Trophoblast cell (in vitro differentiated cells and primary cell): Measurements from ENCODE around the gene DEFB131A.
A peak's percentile ranks its signal among the peaks of the same experiment; 100 is the strongest.
"Not testable (repeated sequence)": the region's sequence is repeated elsewhere in the genome, so short reads cannot be mapped to it uniquely, and the experiment has no call there.

Experiments
- DNase-seq, 2 donors: peaks; one replicate each; pipeline ENCODE4 v3.0.0-alpha.2; 2016
- H2AFZ ChIP-seq: 2 replicates; pipeline ENCODE4 v1.6.1; 2013; ENCODE audit warnings: low read length, moderate library complexity, mild to moderate bottlenecking; ENCODE audit not compliant: insufficient read depth, poor library complexity
- H2AK5ac ChIP-seq: 2 replicates; pipeline ENCODE4 v1.6.1; 2013; ENCODE audit warnings: mild to moderate bottlenecking, low read length
- H2BK120ac ChIP-seq: 2 replicates; pipeline ENCODE4 v1.6.1; 2013; ENCODE audit warnings: low read length, mild to moderate bottlenecking, moderate library complexity; ENCODE audit not compliant: insufficient read depth, poor library complexity
- H2BK12ac ChIP-seq: 2 replicates; pipeline ENCODE4 v1.6.1; 2013; ENCODE audit warnings: mild to moderate bottlenecking, low read length, moderate library complexity
- H2BK5ac ChIP-seq: 2 replicates; pipeline ENCODE4 v1.6.1; 2013; ENCODE audit warnings: low read length, low read depth, moderate library complexity, mild to moderate bottlenecking; ENCODE audit not compliant: poor library complexity
- H3K14ac ChIP-seq: 2 replicates; pipeline ENCODE4 v1.6.1; 2013; ENCODE audit warnings: mild to moderate bottlenecking, low read length
- H3K18ac ChIP-seq: 2 replicates; pipeline ENCODE4 v1.6.1; 2013; ENCODE audit warnings: mild to moderate bottlenecking, low read length
- H3K23ac ChIP-seq: 2 replicates; pipeline ENCODE4 v1.6.1; 2013; ENCODE audit warnings: low read length
- H3K27ac ChIP-seq: 2 replicates; pipeline ENCODE4 v1.5.1; 2013; ENCODE audit warnings: low read depth, mild to moderate bottlenecking, inconsistent platforms, low read length, moderate library complexity
- H3K27me3 ChIP-seq: 2 replicates; pipeline ENCODE4 v1.6.1; 2013; ENCODE audit warnings: inconsistent platforms, mild to moderate bottlenecking, low read length, moderate library complexity; ENCODE audit not compliant: insufficient read depth
- H3K36me3 ChIP-seq, 2 experiments: 1 replicate in 1 of 2; 2 replicates in 1 of 2; pipeline ENCODE4 v1.6.1; 2013; ENCODE audit warnings: low read length in 2 of 2, mild to moderate bottlenecking in 2 of 2, moderate library complexity in 1 of 2; ENCODE audit not compliant: insufficient read depth in 2 of 2, control insufficient read depth in 1 of 2
- H3K4ac ChIP-seq: 2 replicates; pipeline ENCODE4 v1.6.1; 2013; ENCODE audit warnings: low read depth, mild to moderate bottlenecking, low read length, moderate library complexity
- H3K4me1 ChIP-seq, 2 experiments: 1 replicate in 1 of 2; 2 replicates in 1 of 2; pipeline ENCODE4 v1.6.1; 2013; ENCODE audit warnings: low read length in 2 of 2, mild to moderate bottlenecking in 2 of 2, moderate library complexity in 1 of 2; ENCODE audit not compliant: insufficient read depth in 2 of 2, control insufficient read depth in 1 of 2
- H3K4me2 ChIP-seq: 2 replicates; pipeline ENCODE4 v1.6.1; 2013; ENCODE audit warnings: inconsistent platforms, mild to moderate bottlenecking, low read length, moderate library complexity
- H3K4me3 ChIP-seq: 2 replicates; pipeline ENCODE4 v1.5.1; 2013; ENCODE audit warnings: mild to moderate bottlenecking, low read depth, low read length, inconsistent platforms
- H3K79me1 ChIP-seq: one replicate; pipeline ENCODE4 v1.6.1; 2013; ENCODE audit warnings: low read length
- H3K79me2 ChIP-seq: 2 replicates; pipeline ENCODE4 v1.6.1; 2013; ENCODE audit warnings: low read length, mild to moderate bottlenecking; ENCODE audit not compliant: control insufficient read depth, insufficient read depth, poor library complexity
- H3K9ac ChIP-seq: 2 replicates; pipeline ENCODE4 v1.6.1; 2013; ENCODE audit warnings: mild to moderate bottlenecking, low read length
- H3K9me3 ChIP-seq: 2 replicates; pipeline ENCODE4 v1.6.1; 2013; ENCODE audit warnings: low read depth, mild to moderate bottlenecking, control low read depth, inconsistent platforms, low read length; ENCODE audit not compliant: insufficient read depth
- H4K12ac ChIP-seq: 2 replicates; pipeline ENCODE4 v1.6.1; 2013; ENCODE audit warnings: low read depth, mild to moderate bottlenecking, low read length, moderate library complexity
- H4K8ac ChIP-seq: 2 replicates; pipeline ENCODE4 v1.6.1; 2013; ENCODE audit warnings: low read depth, mild to moderate bottlenecking, low read length, moderate library complexity
- H4K91ac ChIP-seq: one replicate; pipeline ENCODE4 v1.6.1; 2013; ENCODE audit warnings: low read depth, mild to moderate bottlenecking, low read length, moderate library complexity
- WGBS: extraction: QIAGEN DNeasy Blood & Tissue Kit; methylation state at CpG from one replicate; pipeline ENCODE4 v1.1.7; 2013; ENCODE audit warnings: missing lambda C conversion rate; ENCODE audit not compliant: insufficient read length, insufficient coverage; ENCODE audit errors: extremely low coverage; 5-methylcytosine and 5-hydroxymethylcytosine counted together

Gene DEFB131A

DNA sequence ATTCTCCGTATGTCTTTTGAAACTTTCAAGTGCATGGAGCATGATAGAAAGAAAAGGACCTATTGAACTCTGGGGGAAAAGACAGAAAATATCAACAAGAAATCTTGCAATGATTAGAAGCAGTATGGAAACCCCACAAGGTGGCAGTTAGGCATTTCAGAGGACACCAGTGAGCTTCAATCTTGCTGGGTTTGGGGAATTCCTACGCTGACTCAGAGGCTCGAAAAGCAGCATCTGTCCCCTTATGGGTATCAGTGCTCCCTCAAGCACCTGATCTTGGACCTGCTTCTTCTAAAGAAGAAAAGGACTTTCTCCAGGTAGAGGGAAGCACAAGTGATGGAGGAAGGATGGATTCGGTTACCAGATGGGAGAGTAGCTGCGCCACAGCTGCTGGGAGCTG is 10.8 kb downstream of the DEFB131A start:
- H3K79me2 ChIP-seq, H3K23ac ChIP-seq, H3K27me3 ChIP-seq, H3K14ac ChIP-seq, H3K9me3 ChIP-seq, H3K4me1 ChIP-seq, H2BK5ac ChIP-seq, H4K91ac ChIP-seq, H4K8ac ChIP-seq, H3K4me2 ChIP-seq, H2AK5ac ChIP-seq, H3K9ac ChIP-seq, H2BK12ac ChIP-seq, H3K4me3 ChIP-seq, H3K18ac ChIP-seq, H3K27ac ChIP-seq, H3K79me1 ChIP-seq, H4K12ac ChIP-seq, H3K4ac ChIP-seq, H2BK120ac ChIP-seq, H2AFZ ChIP-seq, H3K36me3 ChIP-seq: not testable (repeated sequence)
- DNase-seq, result peak; percentile 31 to 60
- WGBS, result no CpG with 5 or more reads among the region's 5 CpGs

DNA sequence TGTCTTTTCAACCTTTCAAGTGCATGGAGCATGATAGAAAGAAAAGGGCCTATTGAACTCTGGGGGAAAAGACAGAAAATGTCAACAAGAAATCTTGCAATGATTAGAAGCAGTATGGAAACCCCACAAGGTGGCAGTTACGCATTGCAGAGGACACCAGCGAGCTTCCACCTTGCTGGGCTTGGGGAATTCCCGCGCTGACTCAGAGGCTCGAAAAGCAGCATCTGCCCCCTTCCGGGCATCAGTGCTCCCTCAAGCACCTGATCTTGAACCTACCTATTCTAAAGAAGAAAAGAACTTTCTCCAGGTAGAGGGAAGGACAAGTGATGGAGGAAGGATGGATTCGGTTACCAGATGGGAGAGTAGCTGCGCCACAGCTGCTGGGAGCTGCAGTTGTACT is 35.3 kb downstream of the DEFB131A start:
- H3K4ac ChIP-seq, H2BK12ac ChIP-seq, H3K36me3 ChIP-seq, H3K27me3 ChIP-seq, H4K12ac ChIP-seq, H2AK5ac ChIP-seq, H2BK5ac ChIP-seq, H3K18ac ChIP-seq, H3K4me3 ChIP-seq, H3K27ac ChIP-seq, H3K9ac ChIP-seq, H2AFZ ChIP-seq, H4K8ac ChIP-seq, H3K79me1 ChIP-seq, H3K9me3 ChIP-seq, H2BK120ac ChIP-seq, H4K91ac ChIP-seq, H3K23ac ChIP-seq, H3K4me1 ChIP-seq, H3K79me2 ChIP-seq, H3K14ac ChIP-seq, H3K4me2 ChIP-seq: not testable (repeated sequence)
- no CpG with 5 or more reads among the region's 8 CpGs for WGBS
- DNase-seq, result peak in 1 of 2 donors; percentile 31

DNA sequence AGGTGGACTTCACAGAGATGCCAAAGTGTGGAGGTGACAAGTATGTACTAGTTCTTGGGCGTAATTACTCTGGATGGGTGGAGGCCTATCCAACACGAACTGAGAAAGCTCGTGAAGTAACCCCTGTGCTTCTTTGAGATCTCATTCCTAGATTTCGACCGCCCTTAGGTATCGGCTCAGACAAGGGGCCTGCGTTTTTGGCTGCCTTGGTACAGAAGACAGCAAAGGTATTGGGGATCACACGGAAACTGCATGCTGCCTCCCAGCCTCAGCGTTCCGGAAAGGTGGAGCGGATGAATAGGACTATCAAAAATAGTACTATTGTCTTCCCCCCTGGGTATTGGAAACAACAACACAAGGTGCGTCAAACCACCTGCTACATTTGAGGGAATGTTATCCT is 35.9 kb downstream of the DEFB131A start:
- H3K27ac ChIP-seq, H3K27me3 ChIP-seq, H3K4me3 ChIP-seq, H4K12ac ChIP-seq, H3K4ac ChIP-seq, H3K9ac ChIP-seq, H2AK5ac ChIP-seq, H3K36me3 ChIP-seq, H2BK120ac ChIP-seq, H2BK12ac ChIP-seq, H3K4me2 ChIP-seq, H3K79me1 ChIP-seq, H4K8ac ChIP-seq, H3K14ac ChIP-seq, H3K23ac ChIP-seq, H3K4me1 ChIP-seq, H3K18ac ChIP-seq, H2AFZ ChIP-seq, H3K9me3 ChIP-seq, H3K79me2 ChIP-seq, H4K91ac ChIP-seq, H2BK5ac ChIP-seq: not testable (repeated sequence)
- no CpG with 5 or more reads among the region's 12 CpGs for WGBS
- peak in 1 of 2 donors; percentile 31 for DNase-seq

DNA sequence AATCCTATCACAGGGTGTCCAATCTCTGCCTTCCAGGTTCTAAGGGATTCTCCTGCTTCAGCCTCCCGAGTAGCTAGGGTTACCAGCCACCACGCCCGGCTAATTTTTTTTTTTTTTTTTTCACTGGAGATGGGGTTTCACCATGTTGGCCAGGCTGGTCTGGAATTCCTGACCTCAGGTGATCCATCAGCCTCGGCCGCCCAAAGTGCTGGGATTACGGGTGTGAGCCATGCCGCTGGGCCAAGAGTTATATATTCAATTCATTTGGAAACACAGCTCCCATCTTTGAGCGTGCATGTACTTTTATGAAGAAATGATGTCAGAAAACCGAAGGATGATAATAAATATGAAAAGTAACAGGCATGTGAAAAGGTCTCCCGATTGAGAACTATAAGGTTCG is 38.7 kb downstream of the DEFB131A start:
- H3K9ac ChIP-seq, H2BK5ac ChIP-seq, H2BK12ac ChIP-seq, H3K4me2 ChIP-seq, H3K4me3 ChIP-seq, DNase-seq, H3K27ac ChIP-seq, H3K18ac ChIP-seq, H4K91ac ChIP-seq, H2AK5ac ChIP-seq, H3K9me3 ChIP-seq, H2AFZ ChIP-seq, H3K79me2 ChIP-seq, H3K4ac ChIP-seq, H4K8ac ChIP-seq, H3K36me3 ChIP-seq, H3K4me1 ChIP-seq, H2BK120ac ChIP-seq, H4K12ac ChIP-seq, H3K23ac ChIP-seq, H3K79me1 ChIP-seq, H3K14ac ChIP-seq, H3K27me3 ChIP-seq: not testable (repeated sequence)
- no CpG with 5 or more reads among the region's 11 CpGs for WGBS
